ENCODE results near the gene FOXO3. TPM values are rescaled to one million over a fixed set of nuclear protein-coding genes. Genes with fewer than 3 reads are reported as not detected.

FOXO3 gene
- total RNA-seq, 1 experiment from 2014 or later = 22.1 TPM

DNA sequence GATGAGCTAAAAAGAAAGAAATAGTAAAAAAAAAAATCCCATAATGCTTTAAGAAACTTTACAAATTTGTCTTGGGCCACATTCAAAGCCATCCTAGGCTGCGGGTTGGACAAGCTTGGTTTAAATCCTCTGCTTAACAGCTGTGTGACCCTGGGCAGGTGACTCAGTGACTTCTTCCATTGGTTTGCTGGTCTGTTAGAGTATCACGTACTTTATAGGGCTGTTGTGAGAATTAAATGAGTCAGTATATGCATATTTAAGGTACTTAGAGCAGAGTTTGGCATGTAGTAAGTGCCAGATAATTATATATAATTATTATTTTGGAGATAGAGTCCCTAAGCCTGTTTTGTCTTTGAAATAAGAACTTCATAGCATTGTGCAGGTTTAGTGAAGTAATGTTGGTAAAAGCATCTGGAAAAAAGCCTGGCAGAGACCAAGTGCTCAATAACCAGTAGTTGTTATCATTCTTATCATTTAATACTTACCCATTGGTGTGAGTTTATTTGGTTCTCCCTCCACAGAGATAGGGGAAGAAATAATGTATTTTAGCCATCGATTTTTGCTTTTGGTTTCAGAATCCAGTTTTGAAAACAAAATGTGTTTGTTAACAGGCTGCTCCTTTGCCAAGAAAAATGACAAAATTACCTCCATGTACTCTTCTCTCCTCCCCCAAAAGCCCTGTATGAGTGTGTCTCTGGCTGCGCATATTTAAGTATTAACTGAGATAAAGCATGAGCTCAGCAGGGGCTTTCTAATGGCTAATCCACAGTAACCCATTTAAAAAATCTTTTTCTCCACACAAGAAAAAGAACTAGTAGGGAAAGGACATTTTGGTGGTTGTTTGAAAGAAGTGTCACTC, 67.2 kb downstream of the FOXO3 start:
- Histone ChIP-seq H3K4me2 (ENCODE audit: insufficient read depth, insufficient read length, low read length) (no peak overlapping the region), H2BK5ac (ENCODE audit: insufficient read length, low read length) (no peak overlapping the region), H3K23me2 (ENCODE audit: insufficient read length, low read depth, low read length, poor library complexity, severe bottlenecking) (no peaks in the 10 kb centered on the region), H2AK5ac (ENCODE audit: insufficient read length, low read length) (no peak overlapping the region), H4K91ac (ENCODE audit: insufficient read length, low read depth, low read length) (no peak overlapping the region), H4K5ac (ENCODE audit: insufficient read length, low read depth, low read length) (no peak overlapping the region), H3K27ac (ENCODE audit: insufficient read length, low read depth, low read length) (no peak overlapping the region), H3K9me3 (ENCODE audit: control insufficient read depth, low read depth, low read length) (no peaks in the 10 kb centered on the region), H2BK20ac (ENCODE audit: low read depth, low read length, poor library complexity, severe bottlenecking) (no peak overlapping the region), H2BK12ac (ENCODE audit: insufficient read length, low read depth, low read length) (no peak overlapping the region), H3K56ac (ENCODE audit: insufficient read length, low read depth, low read length) (no peak overlapping the region), H3K23ac (ENCODE audit: insufficient read length, low read depth, low read length) (no peak overlapping the region), H3K27me3 (ENCODE audit: insufficient read depth, low read length) (no peaks in the 10 kb centered on the region), H3K18ac (ENCODE audit: insufficient read length, low read depth, low read length) (no peak overlapping the region), H3K79me2 (ENCODE audit: insufficient read depth, low read length) (no peaks in the 10 kb centered on the region; the same call in 1 of the 2 replicates), H2BK120ac (ENCODE audit: low read depth, low read length, poor library complexity, severe bottlenecking) (no peak overlapping the region), H2BK15ac (ENCODE audit: low read depth, low read length) (no peak overlapping the region), H3K9ac (ENCODE audit: extremely low read depth, insufficient read length, low read length) (no peak overlapping the region), H3K4me1 (ENCODE audit: insufficient read depth, low read length) (peaks cover 10% of the 10 kb centered on the region), H4K20me1 (ENCODE audit: control insufficient read depth, insufficient read depth, insufficient read length) (no peaks in the 10 kb centered on the region), H3K4ac (ENCODE audit: low read depth, low read length) (no peak overlapping the region), H3K79me1 (ENCODE audit: insufficient read depth, low read depth, low read length, poor library complexity, severe bottlenecking) (no peaks in the 10 kb centered on the region), H2AFZ (ENCODE audit: low read length) (no peak overlapping the region), H3K14ac (ENCODE audit: insufficient read depth, low read length) (no peak overlapping the region), H3T11ph (ENCODE audit: low read length) (no peak overlapping the region), H4K8ac (replicated peaks; ENCODE audit: insufficient read length, low read depth, low read length) (no peak overlapping the region)
- no peak overlapping the region; a peak in 2 of 7 replicates for H3K27ac Mint-ChIP-seq
- DNase-seq = no peak
- peaks cover 51 to 57% of the 10 kb centered on the region in 2 experiments for H3K4me1 Mint-ChIP-seq
- H3K27me3 Mint-ChIP-seq (ENCODE audit: low read depth) = no peaks in the 10 kb centered on the region
- TF ChIP-seq, protein P1, sequence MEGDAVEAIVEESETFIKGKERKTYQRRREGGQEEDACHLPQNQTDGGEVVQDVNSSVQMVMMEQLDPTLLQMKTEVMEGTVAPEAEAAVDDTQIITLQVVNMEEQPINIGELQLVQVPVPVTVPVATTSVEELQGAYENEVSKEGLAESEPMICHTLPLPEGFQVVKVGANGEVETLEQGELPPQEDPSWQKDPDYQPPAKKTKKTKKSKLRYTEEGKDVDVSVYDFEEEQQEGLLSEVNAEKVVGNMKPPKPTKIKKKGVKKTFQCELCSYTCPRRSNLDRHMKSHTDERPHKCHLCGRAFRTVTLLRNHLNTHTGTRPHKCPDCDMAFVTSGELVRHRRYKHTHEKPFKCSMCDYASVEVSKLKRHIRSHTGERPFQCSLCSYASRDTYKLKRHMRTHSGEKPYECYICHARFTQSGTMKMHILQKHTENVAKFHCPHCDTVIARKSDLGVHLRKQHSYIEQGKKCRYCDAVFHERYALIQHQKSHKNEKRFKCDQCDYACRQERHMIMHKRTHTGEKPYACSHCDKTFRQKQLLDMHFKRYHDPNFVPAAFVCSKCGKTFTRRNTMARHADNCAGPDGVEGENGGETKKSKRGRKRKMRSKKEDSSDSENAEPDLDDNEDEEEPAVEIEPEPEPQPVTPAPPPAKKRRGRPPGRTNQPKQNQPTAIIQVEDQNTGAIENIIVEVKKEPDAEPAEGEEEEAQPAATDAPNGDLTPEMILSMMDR (conservative IDR thresholded peaks at IDR 0.05) = no peak
- no peaks in the 10 kb centered on the region for H3K9me3 Mint-ChIP-seq
- no peak overlapping the region for H3K4me3 Mint-ChIP-seq
- no peaks in the 10 kb centered on the region for H3K36me3 Mint-ChIP-seq (ENCODE audit: insufficient read depth in 1 of 3, low read depth in 3 of 3)
- WGBS (ENCODE audit: extremely low coverage, insufficient read length, low lambda C conversion rate) = no CpG with 5 or more reads among the region's 4 CpGs
